Measurements from ENCODE around the gene OR51M1.

- TF ChIP-seq CTCF (IDR thresholded peaks at IDR 0.05) (no peak), POLR2AphosphoS5 (IDR thresholded peaks at IDR 0.05) (no peak)
Observed at GRCh38 chr11:5335170-5335569, 48.4 kb upstream of the OR51M1 start.
